HG02852 (cell line): Measurements from ENCODE around the gene PIGN.

Experiments used
- ATAC-seq: cut with Tn5 transposase; IDR thresholded peaks from one replicate; pipeline ENCODE4 v1.9.1; 2021; ENCODE audit warnings: mild to moderate bottlenecking, moderate library complexity; ENCODE audit not compliant: unreplicated experiment

The PIGN gene, protein sequence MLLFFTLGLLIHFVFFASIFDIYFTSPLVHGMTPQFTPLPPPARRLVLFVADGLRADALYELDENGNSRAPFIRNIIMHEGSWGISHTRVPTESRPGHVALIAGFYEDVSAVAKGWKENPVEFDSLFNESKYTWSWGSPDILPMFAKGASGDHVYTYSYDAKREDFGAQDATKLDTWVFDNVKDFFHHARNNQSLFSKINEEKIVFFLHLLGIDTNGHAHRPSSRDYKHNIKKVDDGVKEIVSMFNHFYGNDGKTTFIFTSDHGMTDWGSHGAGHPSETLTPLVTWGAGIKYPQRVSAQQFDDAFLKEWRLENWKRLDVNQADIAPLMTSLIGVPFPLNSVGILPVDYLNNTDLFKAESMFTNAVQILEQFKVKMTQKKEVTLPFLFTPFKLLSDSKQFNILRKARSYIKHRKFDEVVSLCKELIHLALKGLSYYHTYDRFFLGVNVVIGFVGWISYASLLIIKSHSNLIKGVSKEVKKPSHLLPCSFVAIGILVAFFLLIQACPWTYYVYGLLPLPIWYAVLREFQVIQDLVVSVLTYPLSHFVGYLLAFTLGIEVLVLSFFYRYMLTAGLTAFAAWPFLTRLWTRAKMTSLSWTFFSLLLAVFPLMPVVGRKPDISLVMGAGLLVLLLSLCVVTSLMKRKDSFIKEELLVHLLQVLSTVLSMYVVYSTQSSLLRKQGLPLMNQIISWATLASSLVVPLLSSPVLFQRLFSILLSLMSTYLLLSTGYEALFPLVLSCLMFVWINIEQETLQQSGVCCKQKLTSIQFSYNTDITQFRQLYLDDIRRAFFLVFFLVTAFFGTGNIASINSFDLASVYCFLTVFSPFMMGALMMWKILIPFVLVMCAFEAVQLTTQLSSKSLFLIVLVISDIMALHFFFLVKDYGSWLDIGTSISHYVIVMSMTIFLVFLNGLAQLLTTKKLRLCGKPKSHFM

DNA sequence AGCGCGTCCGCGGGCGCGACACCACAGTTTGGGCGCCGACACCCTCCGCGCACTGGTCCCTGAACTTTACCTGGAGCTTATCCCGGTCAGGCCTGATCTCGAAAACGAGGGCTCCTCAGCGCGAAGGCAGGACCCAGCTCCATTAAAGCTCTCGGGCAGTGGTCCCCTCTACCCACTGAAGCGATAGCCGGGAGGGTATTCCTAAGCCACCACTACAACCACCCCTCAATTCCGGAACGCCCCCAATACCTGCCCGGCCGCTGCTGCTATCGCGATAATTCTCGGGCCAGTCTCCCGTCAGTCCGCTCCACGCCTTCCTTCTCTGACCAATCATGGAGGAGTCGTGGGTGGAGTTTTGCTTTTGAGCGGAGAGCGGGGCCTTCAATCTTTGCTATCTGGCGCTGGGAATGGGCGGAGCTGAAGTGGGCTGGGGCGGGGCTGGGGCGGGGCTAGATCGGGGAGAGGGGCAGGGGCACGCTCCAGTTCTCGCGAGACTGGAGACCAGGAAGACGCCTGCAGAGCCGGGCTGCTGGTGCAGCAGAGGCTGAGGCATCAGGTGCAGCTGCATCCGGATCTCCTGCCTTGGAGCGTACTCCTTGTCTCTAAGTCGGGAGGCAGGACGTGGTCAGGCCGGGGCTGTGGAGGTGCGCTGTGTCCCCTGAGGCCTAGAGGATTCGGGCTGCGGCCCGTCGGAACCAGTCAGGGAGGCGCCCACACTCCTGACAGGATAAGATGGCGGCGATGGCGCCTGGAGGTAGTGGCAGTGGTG, at the start of gene PIGN, which contains the start of gene RELCH:
Gene PIGN, minus strand, starts transcription at position 283 of the 769 bp plus-strand sequence. CDS start 25,703 bp downstream, outside the sequence.
Gene RELCH, plus strand, starts transcription at position 482 of the 769 bp plus-strand sequence. Its CDS starts 251 bp downstream, at position 733.
- ATAC-seq, result peak; percentile 91

DNA sequence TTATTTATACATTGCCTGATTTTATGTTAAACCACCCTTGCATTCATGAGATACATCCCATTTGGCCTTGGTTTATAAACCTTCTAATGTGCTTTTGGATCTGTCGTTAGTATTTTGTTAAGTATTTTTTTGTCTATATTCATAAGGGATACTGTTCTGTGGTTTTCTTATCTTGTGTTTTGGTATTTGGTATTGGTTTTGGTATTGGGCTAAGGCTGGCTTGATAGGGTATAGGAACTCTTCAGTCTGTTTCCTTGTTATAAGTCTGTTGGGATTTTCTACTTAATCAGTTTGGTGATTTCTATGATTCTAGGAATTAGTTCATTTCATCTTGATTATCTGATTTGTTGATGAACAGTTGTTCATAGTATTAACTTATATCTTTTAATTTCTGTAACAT, 49.4 kb upstream of the PIGN start:
- no peak for ATAC-seq

DNA sequence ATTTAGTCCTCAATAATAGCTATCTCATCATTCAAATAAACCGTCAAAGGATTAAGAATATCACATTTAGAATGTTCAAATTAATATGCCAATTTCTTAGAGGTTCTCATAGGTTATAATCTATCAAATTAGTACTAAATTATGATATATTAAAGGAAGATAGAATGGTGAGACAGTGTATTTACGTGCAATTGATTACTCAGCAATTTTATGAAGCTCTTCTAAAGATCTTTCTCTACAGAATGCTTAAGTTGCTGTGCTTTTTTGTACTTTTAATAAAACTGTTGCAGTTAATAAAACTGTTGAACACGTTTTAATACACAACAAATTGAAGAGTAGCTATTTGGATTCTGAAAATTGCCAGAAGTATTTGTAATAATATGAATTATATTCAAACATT, 39.2 kb upstream of the PIGN start:
- ATAC-seq, result no peak

DNA sequence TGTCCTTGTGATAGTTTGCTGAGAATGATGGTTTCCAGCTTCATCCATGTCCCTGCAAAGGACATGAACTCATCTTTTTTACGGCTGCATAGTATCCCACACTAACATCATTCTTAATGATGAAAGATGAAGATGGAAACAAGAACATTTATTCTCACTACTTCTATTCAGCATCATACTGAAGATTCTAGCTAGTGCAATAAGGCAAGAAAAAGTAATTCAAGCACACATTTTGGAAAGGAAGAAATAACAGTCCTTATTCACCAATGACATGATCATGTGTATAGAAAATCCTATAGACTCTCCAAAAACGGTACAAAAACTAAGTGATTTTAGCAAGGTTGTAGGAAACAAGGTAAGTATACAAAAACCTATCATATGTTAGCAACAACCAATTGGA, 37.4 kb upstream of the PIGN start:
- no peak for ATAC-seq

DNA sequence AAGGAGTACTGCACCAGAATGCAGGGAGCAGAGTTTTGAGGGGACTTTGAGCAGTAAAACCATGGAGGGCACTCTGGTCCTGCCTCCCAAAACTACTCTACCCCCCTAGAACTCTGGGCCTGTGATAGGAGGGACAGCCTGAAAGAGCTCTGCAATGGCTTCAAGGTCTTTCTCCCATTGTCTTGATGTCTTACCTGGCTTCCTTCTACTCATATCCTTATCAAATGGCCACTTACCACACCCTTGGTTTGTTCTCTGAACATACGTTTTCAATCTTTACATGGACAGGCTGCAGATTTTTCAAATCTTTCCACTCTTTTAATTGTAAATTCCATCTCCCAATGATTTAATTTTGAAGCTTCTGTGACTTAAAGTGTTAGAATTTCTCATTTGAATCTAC, 27.9 kb upstream of the PIGN start:
- no peak for ATAC-seq

DNA sequence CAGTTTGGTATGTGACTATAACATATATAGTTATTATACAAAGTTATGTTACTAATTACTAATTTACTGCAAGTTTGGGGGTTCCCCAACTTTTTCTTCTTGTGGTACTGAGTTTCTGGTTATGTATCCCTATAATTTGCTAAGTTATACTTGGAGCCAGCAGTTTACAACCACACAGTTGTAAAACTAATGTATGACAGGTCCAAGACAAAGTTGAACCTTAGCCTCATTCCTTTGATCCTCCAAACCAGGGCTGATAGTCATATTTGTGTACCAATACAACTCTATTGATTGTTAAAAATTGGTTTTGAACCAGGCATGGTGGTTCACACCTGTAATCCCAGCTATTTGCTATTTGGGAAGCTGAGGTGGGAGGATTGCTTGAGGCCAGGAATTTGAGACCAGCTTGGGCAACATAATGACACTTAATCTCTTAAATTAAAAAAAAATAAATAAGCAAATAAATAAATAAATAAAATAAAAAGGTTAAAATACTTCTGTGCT, 24.5 kb upstream of the PIGN start:
- no peak for ATAC-seq

DNA sequence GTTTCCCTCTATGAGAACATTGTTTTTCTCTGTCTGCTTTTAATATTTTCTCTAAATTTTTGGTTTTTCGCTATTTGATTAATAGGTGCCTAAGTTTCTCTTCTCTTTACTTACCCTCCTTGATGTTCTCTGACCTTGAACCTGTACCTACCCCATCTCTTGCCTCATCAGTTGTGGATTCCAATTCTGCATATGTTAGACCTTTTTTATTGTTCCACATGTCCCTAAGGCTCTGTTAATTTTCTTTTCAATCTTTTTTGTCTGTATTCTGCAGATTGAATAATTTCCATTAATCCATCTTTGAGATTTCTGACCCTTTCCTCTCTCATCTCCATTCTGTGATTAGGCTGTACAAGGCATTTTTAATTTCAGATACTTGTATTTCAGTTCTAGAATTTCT, 23.3 kb upstream of the PIGN start:
- no peak for ATAC-seq

DNA sequence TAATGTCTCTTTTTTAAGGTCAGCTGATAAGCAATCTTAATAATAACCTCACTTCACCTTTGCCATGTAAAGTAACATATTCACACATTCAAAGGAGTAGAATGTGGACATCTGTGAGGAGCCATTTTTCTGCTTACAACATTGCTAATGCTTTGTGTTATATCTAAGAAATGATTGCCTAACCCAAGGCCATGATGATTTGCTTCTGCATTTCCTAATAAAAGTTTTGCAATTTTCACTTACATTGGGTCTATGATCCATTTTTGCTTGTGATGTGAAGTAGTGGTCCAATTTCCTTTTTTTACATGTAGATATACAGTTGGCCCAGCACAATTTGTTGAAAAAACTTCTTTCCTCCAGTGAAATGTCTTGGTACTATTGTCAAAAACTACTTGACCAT, 22.2 kb upstream of the PIGN start:
- no peak for ATAC-seq

DNA sequence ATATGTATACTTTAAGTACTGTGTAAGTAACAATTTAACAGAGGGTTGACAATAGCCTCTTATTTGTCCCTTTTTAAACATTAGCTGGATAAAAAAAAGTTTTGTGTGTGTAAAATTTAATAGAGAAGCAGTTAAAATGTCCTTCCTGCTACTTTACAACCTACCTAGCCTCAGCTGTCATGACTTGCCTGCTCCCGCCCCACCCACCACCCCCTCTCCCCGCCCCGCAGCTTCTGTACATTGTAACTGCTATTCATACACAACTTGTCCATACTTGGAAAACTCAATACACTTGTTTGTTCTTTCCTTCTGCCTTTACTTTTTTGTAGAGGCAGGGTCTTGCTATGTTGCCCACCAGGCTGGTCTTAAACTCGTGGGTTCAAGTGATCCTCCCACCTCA, 19.7 kb upstream of the PIGN start:
- no peak for ATAC-seq

DNA sequence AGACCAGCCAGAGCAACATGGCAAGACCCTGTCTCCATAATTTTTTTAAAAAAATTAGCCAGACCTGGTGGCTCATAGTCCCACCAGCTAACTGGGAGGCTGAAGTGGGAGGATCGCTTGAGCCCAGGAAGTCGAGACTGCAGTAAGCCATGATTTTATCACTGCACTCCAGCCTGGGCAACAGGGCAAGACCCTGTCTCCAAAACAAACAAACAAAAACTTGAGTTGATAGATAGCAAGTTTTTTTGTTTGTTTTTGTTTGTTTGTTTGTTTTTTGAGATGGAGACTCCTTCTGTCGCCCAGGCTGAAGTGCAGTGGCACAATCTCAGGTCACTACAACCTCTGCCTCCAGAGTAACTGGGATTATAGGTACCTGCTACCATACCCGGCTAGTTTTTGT, 19.0 kb upstream of the PIGN start:
- no peak for ATAC-seq

DNA sequence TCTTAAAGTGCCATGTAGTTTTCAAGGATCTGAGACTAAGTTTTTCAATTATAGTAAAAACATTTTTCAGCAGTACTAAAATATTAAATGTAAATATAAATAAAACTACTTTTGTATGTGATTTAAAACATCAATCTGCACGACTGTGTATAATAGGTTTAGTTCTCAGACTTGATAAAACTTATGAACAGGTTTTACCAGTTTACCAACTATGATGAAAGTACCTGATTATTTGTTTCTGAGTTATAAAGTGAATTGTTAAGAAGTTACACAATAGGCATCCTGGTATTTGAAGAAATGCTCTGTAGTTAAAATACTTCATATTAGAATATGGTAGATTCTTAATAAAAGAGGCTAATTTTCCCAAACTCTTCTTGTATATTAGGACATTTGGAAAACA, 15.0 kb upstream of the PIGN start:
- ATAC-seq, result no peak

DNA sequence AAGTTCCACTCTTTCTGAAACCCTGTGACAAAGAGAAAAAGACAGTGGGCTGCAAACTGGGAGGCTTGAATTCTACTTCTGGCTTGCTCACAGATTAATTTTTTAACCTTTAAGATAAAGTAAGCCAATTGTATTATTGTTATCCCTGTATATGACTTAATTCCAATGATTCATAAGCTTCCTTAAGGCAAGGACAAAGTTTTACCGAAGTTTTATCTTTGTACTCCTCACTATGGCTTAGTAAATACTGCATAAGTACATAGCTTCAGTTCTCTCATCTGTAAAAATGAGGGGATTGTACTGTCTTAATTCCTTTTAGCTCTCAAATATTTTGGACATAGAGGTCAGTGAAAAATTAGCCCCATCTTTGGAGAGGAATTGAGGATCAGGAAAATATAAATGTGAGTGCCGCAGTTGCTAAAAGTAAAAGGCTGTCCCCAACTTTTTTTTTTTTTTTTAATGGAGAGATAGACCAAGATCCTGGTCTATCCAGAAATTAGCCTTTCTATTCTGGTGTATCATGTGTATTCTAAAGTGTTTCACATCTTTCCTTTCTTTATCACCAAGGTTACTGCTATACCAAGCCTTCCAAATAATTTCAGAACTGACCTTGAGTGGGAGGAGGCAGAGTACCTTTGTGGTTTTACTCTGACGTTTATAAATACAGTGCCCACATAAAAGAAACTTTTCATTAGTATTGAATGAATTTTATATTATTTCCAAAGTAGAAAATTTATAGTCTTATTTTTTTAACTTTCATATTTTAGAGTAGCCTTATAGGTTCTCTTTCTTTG, 13.5 kb upstream of the PIGN start:
- ATAC-seq, result no peak

DNA sequence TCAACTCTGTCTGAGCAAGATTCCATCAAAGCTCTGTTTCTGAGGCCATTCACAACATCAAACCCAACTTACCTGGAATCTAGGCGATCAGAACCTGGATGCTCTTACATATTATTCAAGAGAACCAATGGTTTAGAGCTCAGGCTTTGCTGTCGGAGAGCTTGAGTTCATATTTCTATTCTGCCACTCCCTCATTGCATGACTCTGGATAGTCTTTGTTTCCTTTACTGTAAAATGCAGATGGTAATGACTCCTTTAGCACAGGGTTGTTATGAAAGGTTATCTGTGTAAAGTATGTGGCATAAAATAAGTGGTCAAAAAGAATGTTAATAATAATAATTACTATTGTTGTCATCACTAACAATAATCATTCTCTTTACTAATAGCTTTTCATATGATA, 12.8 kb upstream of the PIGN start:
- ATAC-seq, result no peak

DNA sequence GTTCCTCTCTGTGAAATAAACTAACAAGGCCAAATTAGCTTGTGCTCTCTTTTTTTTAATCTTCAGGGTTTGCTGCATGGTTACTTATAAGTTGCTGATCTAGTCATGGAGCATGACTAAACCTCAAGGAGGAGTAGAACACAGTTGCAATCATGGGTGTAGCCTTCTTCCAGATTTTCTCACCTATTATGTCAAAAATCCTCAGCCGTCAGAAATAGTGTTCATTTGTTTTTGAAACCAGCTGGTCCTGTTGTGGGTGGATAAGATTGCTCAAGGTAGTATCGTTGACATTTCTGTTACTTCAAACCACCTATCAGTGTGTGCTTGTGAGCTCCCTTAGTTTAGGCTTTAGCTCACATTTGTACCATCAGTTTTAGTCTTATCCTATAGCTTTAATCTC, 11.4 kb upstream of the PIGN start:
- ATAC-seq, result no peak

DNA sequence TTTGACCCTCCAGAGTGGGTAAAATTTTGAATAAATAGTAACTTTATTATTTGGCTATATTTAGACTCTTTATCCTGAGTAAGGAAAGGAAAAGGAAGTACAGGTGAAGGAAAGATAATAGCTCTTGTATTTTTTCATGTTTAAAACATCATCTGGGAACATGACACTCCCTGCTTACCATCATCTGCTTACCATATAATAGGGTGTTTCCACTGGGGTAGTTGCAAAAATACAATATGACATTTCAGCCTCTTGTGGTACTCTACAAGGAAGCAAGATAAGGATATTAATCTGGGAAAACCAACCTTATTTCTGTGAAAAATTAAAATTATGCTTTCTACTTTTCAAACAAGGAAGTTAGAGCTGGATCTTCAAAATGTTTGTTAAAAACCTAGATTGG, 10.1 kb upstream of the PIGN start:
- no peak for ATAC-seq

DNA sequence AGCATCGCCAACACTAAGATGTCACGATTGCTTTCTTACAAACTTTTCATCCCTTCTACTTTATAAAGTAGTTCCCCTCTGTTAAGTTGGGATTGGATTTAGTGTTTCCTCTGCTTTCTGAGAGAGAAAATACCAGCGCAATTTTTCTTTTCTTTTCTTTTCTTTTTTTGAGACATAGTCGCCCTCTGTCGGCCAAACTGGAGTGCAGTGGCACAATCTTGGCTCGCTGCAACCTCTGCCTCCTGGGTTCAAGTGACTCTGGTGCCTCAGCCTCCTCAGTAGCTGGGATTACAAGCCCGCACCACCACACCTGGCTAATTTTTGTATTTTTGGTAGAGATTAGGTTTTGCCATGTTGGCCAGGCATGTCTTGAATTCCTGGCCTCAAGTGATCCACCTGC, 9.2 kb upstream of the PIGN start:
- ATAC-seq, result no peak

DNA sequence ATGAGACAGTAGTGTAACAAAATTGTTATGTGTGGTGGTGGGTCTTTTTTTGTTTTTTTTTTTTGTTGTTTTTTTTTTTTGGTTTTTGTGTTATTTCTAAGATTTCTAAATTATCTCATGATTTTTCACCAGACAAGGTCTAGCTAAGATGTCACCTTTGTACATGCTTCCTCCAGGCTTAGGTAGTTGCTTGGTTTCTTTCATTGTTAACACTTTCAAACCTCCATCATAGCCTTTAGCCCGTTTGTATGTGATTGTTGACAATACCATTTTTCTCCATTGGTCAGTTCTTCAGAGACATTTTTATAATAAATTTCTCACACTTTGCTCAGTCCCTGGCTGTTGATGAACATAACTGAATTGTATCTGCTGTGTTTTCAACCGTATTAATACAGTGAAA, 2.4 kb upstream of the PIGN start:
- no peak for ATAC-seq

DNA sequence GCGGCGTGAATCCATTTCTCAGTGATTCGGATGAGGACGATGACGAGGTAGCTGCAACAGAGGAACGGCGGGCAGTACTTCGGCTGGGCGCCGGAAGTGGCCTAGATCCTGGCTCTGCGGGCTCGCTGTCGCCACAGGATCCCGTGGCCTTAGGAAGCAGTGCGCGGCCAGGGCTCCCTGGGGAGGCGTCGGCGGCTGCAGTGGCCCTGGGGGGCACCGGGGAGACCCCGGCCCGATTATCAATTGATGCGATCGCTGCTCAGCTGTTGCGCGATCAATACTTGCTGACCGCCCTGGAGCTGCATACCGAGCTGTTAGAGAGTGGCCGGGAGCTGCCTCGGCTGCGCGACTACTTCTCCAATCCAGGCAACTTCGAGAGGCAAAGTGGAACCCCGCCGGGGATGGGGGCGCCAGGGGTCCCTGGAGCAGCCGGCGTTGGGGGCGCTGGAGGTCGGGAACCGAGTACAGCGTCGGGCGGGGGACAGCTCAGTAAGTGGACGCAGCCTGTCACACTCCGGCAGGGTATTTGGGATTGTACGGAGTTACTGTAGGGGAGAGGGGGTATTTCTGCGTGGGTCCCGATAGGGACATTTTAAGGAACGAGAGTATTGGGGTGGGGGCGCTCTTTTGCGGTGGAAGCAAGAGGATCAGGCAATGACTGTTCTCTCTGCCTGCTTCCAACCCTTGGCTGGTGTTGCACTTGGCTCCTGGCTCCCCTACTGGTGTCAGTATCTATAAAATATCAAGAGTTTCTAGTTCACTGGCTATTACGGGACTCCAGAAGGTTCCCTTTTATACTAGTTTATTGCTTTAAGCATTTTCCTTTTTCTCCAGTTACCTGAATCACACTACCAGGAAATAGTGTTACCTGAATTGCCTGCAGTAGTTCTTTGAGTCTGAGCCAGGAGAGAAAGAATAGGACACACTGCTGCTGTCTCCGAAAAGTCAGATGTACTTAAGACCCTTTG, 971 bp upstream of the PIGN start:
- peak; percentile 1 for ATAC-seq

DNA sequence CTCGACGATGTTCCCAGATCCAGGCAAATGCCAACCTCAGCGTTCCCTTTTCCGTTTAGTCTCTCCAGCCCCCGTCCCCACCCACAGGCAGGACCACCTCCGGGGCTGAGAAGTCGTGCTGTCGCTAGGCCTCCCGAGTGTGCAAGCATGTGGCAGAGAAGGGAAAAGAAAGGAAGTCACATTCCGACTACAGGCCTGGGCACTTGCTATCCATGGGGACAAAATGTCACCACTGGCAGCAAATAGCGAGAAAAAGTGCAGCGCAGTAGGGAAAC, 420 bp downstream of the PIGN start:
- ATAC-seq, result peak; percentile 2
